DMS79 treated with DMSO at 0.1 percent for 48 hours (cell line): ENCODE results near the gene WDR49.

Experiments used
- DNase-seq: peaks from one replicate; lab custom pipeline; 2025; lab: John Stamatoyannopoulos, UW

The WDR49 gene

DNA sequence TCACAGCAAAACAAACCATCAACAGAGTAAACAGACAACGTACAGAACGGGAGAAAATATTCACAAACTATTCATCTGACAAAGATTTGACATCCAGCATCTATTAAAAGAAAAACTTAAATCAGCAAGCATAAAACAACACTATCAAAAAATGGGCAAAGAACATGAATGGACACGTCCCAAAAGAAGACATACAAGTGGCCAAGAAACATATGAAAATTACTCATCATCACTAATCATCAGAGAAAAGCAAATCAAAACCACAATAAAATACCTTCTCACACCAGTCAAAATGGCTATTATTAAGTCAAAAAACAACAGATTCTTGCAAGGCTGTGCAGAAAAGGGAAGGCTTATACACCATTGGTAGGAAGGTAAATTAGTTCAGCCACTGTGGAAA is 166.2 kb downstream of the WDR49 start:
- DNase-seq = no peak

DNA sequence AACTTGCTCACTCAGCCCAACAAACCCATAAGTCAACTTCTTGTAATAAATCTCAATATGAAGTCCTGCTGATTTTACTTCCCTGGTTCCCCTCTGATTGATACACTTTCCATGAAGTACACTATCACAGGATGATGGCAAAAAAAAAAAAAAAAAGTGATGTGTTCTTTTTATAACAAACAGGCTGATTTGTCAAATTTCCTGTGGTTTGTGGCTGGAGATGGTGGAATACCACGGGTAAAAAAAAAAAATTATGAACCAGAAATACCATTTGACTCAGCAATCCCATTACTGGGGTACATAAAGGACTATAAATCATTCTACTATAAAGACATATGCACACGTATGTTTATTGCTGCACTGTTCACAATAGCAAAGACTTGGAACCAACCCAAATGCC is 169.2 kb downstream of the WDR49 start:
- no peak for DNase-seq

DNA sequence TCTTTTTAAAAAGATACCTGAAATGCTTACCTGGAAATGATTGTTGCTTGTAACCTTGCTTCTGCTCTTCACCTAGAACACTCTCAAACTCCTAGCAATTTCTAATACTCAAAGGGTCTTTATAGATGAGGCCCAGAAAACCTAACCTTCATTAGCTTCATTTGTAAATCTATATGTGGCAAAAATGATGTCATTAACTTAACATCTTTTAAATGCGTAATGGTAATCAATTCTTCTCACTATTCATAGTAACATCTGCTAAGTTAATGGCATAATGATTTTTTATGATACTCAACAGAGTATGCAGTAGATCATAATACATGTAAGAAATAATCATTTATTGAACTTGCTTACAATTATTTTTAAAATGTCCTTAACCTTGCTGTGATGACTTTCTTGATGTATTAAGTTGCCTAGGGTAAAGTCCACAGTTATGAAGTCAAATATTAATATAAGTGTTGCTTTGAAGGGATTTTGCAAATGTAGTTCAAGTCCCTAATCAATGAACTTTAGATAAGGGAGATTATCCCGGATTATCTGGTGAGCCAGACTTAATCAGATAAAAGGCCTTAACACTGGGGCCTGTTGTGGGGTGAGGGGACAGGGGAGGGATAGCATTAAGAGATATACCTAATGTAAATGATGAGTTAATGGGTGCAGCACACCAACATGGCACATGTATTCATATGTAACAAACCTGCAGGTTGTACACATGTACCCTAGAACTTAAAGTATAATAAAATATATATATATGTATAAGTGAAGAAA is 169.8 kb downstream of the WDR49 start:
- DNase-seq = no peak

GRCh38 chr3:167481164-167481563 is 172.6 kb downstream of the WDR49 start:
- DNase-seq = no peak

DNA sequence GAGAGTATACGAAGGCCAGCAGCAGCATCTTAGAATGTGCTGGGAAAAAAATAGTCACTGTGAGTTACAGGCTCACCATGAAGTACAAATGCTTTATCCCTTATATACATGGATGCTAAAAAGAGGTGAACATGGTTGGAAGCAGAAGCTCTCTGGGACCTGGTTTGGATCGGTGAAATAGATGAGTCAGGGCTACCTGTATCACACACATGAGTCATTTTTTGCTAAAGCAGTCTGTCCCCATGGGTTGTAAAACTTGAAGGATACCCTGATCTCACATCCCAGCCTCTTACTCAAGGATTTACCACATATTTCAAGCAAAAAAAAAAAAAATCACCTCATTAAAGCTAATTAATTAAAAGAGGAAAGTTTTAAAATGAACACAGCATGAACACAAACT is 173.0 kb downstream of the WDR49 start:
- DNase-seq = no peak

- no peak for DNase-seq
These were observed 179.9 kb downstream of the WDR49 start, which contains the start of gene SERPINI2 for GRCh38 chr3:167473863-167474262. TSS of gene SERPINI2 (minus strand) at chr3:167474042. CDS start at chr3:167471834, 2,208 bp downstream.

DNA sequence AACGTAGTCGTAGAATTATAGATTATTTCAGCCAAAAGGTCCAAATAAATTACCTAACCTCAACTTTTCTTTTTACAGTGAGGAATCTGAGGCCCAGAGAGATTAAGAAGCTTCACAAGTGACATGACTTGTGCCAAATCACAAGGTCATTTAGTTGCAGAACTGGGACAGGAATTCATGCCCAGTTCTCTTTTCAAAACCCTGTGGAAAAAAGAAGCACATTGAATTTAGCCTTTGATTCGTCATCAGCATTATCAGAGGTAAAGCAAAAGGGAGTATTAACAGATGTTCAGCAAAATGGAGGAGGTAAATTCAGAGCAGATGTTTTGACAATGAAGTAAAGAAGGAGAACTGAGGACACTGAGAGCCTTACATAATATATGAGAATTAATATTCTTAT is 184.4 kb downstream of the WDR49 start:
- DNase-seq = no peak

DNA sequence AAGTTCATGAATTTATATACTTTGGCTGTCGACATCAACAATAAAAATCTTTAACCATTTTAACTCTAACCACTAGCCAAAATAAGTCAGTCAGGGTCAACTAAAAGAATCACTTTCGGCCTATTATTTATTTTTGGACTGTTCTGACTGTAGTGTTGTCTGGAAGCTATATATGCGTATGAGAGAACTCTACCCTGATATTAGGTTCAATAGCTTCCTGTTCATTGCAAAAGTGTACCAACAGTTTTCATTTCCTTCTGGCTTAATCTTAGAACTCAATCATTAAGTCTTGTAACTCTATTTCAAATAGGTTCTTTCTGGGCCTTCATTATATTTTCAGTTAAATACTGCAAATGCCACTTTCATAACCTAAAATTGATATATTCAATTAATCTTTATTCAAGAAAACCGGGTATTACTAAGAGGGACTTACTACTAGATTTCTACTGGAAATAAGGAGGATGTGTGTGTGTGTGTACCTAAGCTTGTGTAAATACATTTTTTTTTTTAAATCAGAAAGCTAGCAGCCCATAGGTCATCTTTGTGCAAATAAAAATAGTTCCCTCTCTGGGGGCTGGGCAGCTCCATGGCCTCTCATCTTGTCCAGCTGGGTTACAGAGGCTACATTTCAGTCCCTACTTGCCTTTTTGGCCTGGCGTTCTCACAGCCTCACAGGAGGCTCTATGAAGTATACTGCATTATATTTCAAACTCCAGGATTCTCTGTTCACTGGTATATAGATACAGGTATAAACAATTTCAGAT is 185.7 kb downstream of the WDR49 start:
- no peak for DNase-seq

- no peak for DNase-seq
These were observed 186.8 kb downstream of the WDR49 start for GRCh38 chr3:167466966-167467365.

GRCh38 chr3:167456157-167456799 is 197.5 kb downstream of the WDR49 start:
- DNase-seq = no peak

DNA sequence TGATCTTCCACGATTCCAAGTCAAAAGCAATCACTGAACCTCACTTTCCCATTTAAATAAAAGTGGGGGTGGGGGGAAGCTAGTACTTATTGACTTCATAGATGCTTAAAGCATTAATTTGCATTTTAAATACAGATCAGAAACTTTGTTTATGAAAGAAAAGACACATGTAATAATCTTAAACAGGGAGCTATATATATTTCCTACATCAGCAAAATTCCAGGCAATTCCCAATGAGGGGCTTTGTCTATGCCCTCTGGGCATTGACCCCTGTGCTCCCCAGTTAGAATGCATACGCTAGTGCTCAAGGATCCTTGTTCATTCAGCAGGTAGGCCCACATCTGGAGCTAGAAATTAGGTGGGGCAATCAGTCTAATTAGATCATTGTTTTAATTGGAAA is 199.9 kb downstream of the WDR49 start:
- DNase-seq = no peak

- no peak for DNase-seq
These were observed 202.5 kb downstream of the WDR49 start for GRCh38 chr3:167451282-167451681.

GRCh38 chr3:167450675-167451074 is 203.1 kb downstream of the WDR49 start:
- no peak for DNase-seq

GRCh38 chr3:167450195-167450594 is 203.5 kb downstream of the WDR49 start:
- no peak for DNase-seq

GRCh38 chr3:167445491-167445890 is 208.3 kb downstream of the WDR49 start:
- no peak for DNase-seq

DNA sequence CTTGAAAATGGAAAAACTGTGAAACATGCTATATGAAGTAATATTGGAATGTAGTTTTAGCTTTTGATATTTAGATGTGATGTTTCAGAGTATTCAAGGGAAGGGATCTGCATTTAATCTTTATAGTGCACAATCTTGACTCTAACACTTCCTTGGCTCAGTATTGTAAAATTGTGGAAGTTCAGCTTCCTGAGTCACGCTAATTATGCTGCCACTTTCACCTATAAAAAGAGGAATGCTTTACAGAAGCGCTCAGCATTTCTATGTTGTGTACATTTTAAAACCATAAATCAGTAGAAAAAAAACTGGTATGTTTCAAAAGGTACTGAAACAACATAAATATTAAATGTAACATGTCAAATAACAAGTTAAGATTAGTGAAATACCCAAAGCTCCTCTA is 212.5 kb downstream of the WDR49 start:
- DNase-seq = no peak

GRCh38 chr3:167437428-167438139 is 216.2 kb downstream of the WDR49 start:
- no peak for DNase-seq
